Uterus (tissue), 4 donors: Measurements from ENCODE around the gene ME1. TPM values are rescaled to one million over a fixed set of nuclear protein-coding genes. Genes with fewer than 3 reads are reported as not detected.
"Not testable (repeated sequence)": the region's sequence is repeated elsewhere in the genome, so short reads cannot be mapped to it uniquely, and the experiment has no call there.

Experiments used
- DNase-seq, 2 donors: peaks; one replicate each; pipeline ENCODE4 v3.0.0-alpha.2; 2019 to 2020
- H3K27ac ChIP-seq, 2 donors: fragments of 200-600 bp; sonication (generic); 1 replicate in 1 of 2; 2 replicates in 1 of 2; pipeline ENCODE4 v1.5.1; 2016 to 2018
- H3K27me3 ChIP-seq, 2 donors: fragments of 200-600 bp; sonication (generic); one replicate each; pipeline ENCODE4 v1.5.1; 2018 to 2019; ENCODE audit warnings: control low read depth in 1 of 2
- H3K36me3 ChIP-seq, 2 donors: fragments of 200-600 bp; sonication (generic); one replicate each; pipeline ENCODE4 v1.5.1; 2019; ENCODE audit warnings: control low read depth in 1 of 2
- H3K4me1 ChIP-seq, 2 donors: fragments of 200-600 bp; sonication (generic); one replicate each; pipeline ENCODE4 v1.5.1; 2018 to 2019; ENCODE audit warnings: control low read depth in 1 of 2
- H3K4me3 ChIP-seq, 2 donors: fragments of 200-600 bp; sonication (generic); 1 replicate in 1 of 2; 2 replicates in 1 of 2; pipeline ENCODE4 v1.5.1; 2018 to 2019; ENCODE audit warnings: mild to moderate bottlenecking in 1 of 2
- H3K9me3 ChIP-seq, 2 donors: fragments of 200-600 bp; sonication (generic); one replicate each; pipeline ENCODE4 v1.5.1; 2019; ENCODE audit warnings: control low read depth in 1 of 2
- POLR2A ChIP-seq, 2 donors: fragments of 450-650 bp; IDR thresholded peaks; one replicate each; pipeline ENCODE4 v1.6.1; 2016; ENCODE audit warnings: antibody characterized with exemption in 2 of 2, mild to moderate bottlenecking in 1 of 2, moderate library complexity in 1 of 2
- intact Hi-C: fragments of 100-400 bp; cut with DNase I; formaldehyde crosslinking; loops from one replicate; pipeline ENCODE4 v1.15.1; 2023; ENCODE audit warnings: low total_unique reads
- total RNA-seq, 4 donors: library from RNA; depleted of rRNA in 3 of 4; stranded (reverse); fragments of >200 nt in 3 of 4; gene quantifications; one replicate each; pipeline versions ENCODE4 v1.1.0 to v1.2.4, GENCODE V29; 2014 to 2023
- TF ChIP-seq, protein P1 (sequence below), 4 experiments: fragments of 200-600 bp in 2 of 4; fragments of 450-650 bp in 2 of 4; sonication (generic) in 2 of 4; IDR thresholded peaks; one replicate each; pipeline ENCODE4 v1.5.1; 2016 to 2019; ENCODE audit warnings: antibody characterized with exemption in 4 of 4, mild to moderate bottlenecking in 2 of 4, moderate library complexity in 1 of 4
- donor health status: DM: yes; HTN: yes; CAD: no.

Gene ME1
- total RNA-seq, 4 donors from 2014 or later: 1.0 to 18.5 (median 3.2) TPM

- intact Hi-C loops: no loop called here
- no peaks in the 10 kb centered on the region for H3K4me1 ChIP-seq
- no peak for TF ChIP-seq POLR2A (IDR thresholded peaks at IDR 0.05)
- TF ChIP-seq, protein P1, sequence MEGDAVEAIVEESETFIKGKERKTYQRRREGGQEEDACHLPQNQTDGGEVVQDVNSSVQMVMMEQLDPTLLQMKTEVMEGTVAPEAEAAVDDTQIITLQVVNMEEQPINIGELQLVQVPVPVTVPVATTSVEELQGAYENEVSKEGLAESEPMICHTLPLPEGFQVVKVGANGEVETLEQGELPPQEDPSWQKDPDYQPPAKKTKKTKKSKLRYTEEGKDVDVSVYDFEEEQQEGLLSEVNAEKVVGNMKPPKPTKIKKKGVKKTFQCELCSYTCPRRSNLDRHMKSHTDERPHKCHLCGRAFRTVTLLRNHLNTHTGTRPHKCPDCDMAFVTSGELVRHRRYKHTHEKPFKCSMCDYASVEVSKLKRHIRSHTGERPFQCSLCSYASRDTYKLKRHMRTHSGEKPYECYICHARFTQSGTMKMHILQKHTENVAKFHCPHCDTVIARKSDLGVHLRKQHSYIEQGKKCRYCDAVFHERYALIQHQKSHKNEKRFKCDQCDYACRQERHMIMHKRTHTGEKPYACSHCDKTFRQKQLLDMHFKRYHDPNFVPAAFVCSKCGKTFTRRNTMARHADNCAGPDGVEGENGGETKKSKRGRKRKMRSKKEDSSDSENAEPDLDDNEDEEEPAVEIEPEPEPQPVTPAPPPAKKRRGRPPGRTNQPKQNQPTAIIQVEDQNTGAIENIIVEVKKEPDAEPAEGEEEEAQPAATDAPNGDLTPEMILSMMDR (IDR thresholded peaks at IDR 0.05): no peak
Measured at GRCh38 chr6:83258517-83258916, 172.3 kb downstream of the ME1 start.

GRCh38 chr6:83257791-83258190 lies 173.1 kb downstream of the ME1 start:
- Histone ChIP-seq H3K4me3 (no peak overlapping the region), H3K9me3 (no peaks in the 10 kb centered on the region), H3K27me3 (no peaks in the 10 kb centered on the region), H3K4me1 (no peaks in the 10 kb centered on the region), H3K27ac (no peak overlapping the region), H3K36me3 (no peaks in the 10 kb centered on the region)
- DNase-seq: no peak
- no peak for TF ChIP-seq POLR2A (IDR thresholded peaks at IDR 0.05)
- TF ChIP-seq, protein P1 (IDR thresholded peaks at IDR 0.05): no peak
- intact Hi-C loops: no loop called here

More at GRCh38 chr6:83258517-83258916, 172.3 kb downstream of the ME1 start:
- Histone ChIP-seq H3K4me3 (no peak overlapping the region), H3K9me3 (no peaks in the 10 kb centered on the region), H3K27me3 (no peaks in the 10 kb centered on the region), H3K27ac (no peak overlapping the region), H3K36me3 (no peaks in the 10 kb centered on the region)
- no peak for DNase-seq

DNA sequence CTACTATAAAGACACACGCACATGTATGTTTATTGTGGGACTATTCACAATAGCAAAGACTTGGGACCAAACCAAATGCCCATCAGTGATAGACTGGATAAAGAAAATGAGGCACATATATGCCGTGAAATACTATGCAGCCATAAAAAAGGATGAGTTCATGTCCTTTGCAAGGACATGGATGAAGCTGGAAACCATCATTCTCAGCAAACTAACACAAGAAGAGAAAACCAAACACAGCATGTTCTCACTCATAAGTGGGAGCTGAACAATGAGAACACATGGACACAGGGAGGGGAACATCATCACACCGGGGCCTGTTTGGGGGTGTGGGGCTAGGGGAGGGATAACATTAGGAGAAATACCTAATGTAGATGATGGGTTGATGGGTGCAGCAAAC lies 174.1 kb downstream of the ME1 start:
- H3K4me3 ChIP-seq, intact Hi-C loops, DNase-seq, H3K9me3 ChIP-seq, H3K4me1 ChIP-seq, H3K27ac ChIP-seq, H3K36me3 ChIP-seq, H3K27me3 ChIP-seq: not testable (repeated sequence)

GRCh38 chr6:83252719-83253118 lies 178.1 kb downstream of the ME1 start:
- H3K36me3 ChIP-seq: no peaks in the 10 kb centered on the region
- no peak for TF ChIP-seq POLR2A (IDR thresholded peaks at IDR 0.05)
- TF ChIP-seq, protein P1 (IDR thresholded peaks at IDR 0.05): no peak
- no peaks in the 10 kb centered on the region for H3K4me1 ChIP-seq
- H3K27ac ChIP-seq: no peak overlapping the region
- H3K4me3 ChIP-seq: no peak overlapping the region
- H3K27me3 ChIP-seq: no peaks in the 10 kb centered on the region
- DNase-seq: no peak
- no peaks in the 10 kb centered on the region for H3K9me3 ChIP-seq
- intact Hi-C loops: no loop called here

GRCh38 chr6:83250235-83250634 lies 180.6 kb downstream of the ME1 start:
- H3K4me1 ChIP-seq: no peaks in the 10 kb centered on the region
- H3K36me3 ChIP-seq: no peaks in the 10 kb centered on the region
- intact Hi-C loops: no loop called here
- no peaks in the 10 kb centered on the region for H3K9me3 ChIP-seq
- H3K27ac ChIP-seq: no peak overlapping the region
- H3K27me3 ChIP-seq: no peaks in the 10 kb centered on the region
- H3K4me3 ChIP-seq: no peak overlapping the region
- no peak for DNase-seq
- TF ChIP-seq, protein P1 (IDR thresholded peaks at IDR 0.05): no peak
- no peak for TF ChIP-seq POLR2A (IDR thresholded peaks at IDR 0.05)

DNA sequence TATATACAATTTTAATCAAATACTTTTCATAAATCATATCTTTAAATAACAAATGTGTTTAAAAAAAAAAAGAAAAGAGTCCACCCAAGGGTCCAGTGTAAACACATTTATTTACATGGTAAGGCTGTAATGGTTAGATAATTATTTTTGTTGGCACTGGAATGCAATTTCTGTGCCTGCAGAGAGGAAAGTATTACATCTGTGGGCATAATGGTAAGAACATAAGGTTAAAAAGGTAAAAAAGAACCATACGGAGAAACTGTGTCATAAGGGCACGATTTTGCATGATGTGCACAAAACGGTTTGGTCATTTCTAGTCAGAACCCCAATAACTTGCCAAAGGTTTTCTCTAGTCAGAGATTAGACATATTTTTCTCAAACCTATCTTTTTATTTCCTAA lies 183.4 kb downstream of the ME1 start:
- DNase-seq: no peak
- H3K36me3 ChIP-seq: no peaks in the 10 kb centered on the region
- H3K9me3 ChIP-seq: no peaks in the 10 kb centered on the region
- no peaks in the 10 kb centered on the region for H3K4me1 ChIP-seq
- TF ChIP-seq, protein P1 (IDR thresholded peaks at IDR 0.05): no peak
- no peak for TF ChIP-seq POLR2A (IDR thresholded peaks at IDR 0.05)
- H3K27ac ChIP-seq: no peak overlapping the region
- no peak overlapping the region for H3K4me3 ChIP-seq
- H3K27me3 ChIP-seq: no peaks in the 10 kb centered on the region
- intact Hi-C loops: no loop called here
